ENCODE data around the gene ACMSD.

ACMSD gene

GRCh38 chr2:134950886-134951285 lies 112.5 kb downstream of the ACMSD start:
- no peak for DNase-seq
